GM20431 (cell line): ENCODE measurements around the gene THOC3.
"Not testable (repeated sequence)": the region's sequence is repeated elsewhere in the genome, so short reads cannot be mapped to it uniquely, and the experiment has no call there.

ENCODE experiments used
- in situ Hi-C: fragments of 300-500 bp; cut with MseI, MboI; formaldehyde crosslinking; loops from one replicate; pipeline ENCODE4 v1.15.0; 2020; ENCODE audit warnings: low sequenced_read_pairs; ENCODE audit not compliant: unreplicated experiment

Gene THOC3

GRCh38 chr5:175967471-175968372, at the start of gene THOC3:
Gene THOC3 (minus strand): TSS chr5:175968315. CDS start chr5:175968208, 107 bp downstream.
- in situ Hi-C loops, result not testable (repeated sequence)

DNA sequence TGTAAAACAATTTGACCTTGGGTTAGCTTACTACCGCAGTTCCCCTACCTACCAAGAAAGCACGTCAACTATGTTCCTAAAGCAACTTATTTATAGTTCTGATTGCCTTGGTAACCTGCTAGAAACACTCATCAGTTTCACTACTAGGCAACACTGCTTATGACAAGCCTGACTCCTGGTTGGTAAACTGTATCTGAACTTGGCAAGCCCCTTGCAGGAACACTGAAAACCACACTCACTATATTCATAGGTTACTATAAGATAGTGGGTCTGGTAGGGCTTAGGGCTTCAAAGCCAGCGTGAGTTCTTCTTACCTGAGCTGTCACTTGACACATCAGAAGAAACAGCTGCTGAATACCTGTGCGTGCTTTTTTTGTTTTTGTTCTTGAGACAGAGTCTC, 49.2 kb upstream of the THOC3 start:
- in situ Hi-C loops, result not testable (repeated sequence)

- in situ Hi-C loops, result not testable (repeated sequence)
These were observed 46.2 kb upstream of the THOC3 start for GRCh38 chr5:176014360-176014759.

GRCh38 chr5:176011088-176011487, 43.0 kb upstream of the THOC3 start:
- in situ Hi-C loops, result not testable (repeated sequence)

GRCh38 chr5:176010202-176010601, 42.1 kb upstream of the THOC3 start:
- in situ Hi-C loops, result not testable (repeated sequence)

DNA sequence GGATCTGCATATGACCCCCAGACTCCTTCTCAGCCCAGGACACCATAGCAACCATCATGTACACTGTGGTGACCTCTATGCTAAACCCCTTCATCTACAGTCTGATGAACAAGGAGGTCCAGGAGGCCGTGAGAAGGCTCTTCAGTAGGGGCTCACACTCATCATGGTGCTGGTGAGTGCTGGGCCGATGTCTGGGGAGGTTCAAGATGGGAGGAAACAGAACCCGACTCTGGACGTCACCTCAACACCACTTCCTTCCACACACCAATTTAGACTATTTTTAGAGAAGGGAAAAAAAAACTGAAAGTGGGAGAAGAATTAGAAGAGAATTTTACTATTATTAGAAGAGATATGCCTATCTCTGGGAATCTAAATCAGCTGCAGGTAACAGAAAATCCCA, 39.1 kb upstream of the THOC3 start:
- in situ Hi-C loops, result not testable (repeated sequence)

DNA sequence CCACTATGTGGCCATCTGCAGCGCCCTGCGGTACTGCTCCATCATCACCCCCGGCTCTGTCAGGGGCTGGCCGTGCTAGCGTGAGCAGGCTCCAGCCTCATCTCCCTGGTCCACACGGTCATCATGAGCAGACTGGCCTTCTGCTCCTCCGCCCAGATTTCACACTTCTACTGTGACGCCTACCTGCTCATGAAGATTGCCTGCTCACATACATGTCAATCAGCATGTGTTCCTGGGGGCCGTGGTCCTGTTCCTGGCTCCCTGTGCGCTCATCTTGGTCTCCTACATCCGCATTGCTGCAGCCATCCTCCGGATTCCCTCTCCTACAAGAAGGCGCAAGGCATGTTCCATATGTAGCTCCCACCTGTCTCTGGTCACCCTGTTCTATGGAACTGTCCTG, 38.7 kb upstream of the THOC3 start:
- in situ Hi-C loops, result not testable (repeated sequence)

- in situ Hi-C loops, result not testable (repeated sequence)
These were observed 29.9 kb upstream of the THOC3 start for GRCh38 chr5:175997979-175998378.

- in situ Hi-C loops, result not testable (repeated sequence)
These were observed 29.4 kb upstream of the THOC3 start for GRCh38 chr5:175997495-175997894.

GRCh38 chr5:175996791-175997190, 28.7 kb upstream of the THOC3 start:
- in situ Hi-C loops, result not testable (repeated sequence)

DNA sequence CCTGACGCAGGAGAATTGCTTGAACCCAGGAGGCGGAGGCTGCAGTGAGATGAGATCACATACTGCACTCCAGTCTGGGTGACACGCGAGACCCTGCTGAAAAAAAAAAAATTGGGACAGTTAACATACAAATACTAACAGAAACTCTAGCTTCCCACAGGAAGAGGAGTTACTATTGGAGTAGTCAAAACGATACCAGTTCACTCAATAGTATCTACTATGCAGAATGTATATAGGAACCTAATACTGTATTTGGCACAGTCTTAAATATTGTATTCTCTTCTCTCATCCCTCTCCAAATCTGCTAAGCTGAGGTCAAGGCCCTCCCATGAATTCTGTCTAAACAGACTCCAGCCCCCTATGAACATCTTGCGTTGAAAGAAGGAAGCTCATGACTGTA, 27.4 kb upstream of the THOC3 start:
- in situ Hi-C loops, result not testable (repeated sequence)

DNA sequence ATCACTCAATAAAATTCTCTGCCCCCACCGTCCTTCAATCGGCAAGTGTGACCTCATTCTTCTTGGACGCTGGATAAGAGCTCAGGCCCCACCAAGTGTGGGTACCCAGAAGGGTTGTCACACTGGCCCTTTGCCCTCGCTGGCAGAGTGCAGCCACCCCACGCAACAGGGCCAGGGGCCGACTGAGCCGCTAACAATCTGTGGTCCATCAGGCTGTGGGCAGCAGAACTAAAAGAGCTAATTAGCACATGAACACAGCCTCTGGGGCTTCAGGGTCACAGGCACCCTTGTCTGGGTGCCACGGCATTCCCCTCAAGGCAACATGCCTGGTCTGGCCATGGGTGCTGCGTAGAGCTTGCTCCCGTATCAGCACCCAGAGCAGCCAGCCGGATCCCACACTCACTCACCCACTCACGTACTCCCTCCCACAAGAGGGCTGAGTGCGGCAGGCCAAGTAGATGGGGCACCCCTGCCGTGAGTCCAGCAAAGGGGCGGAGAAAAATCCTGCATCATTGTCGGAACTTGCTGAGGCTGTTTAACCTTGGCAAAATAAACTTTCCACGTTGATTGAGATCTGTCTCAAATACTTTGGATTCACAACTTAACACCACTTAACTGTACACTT, 11.4 kb upstream of the THOC3 start:
- in situ Hi-C loops, result not testable (repeated sequence)

- in situ Hi-C loops, result not testable (repeated sequence)
These were observed 266 bp upstream of the THOC3 start for GRCh38 chr5:175968381-175968780.

DNA sequence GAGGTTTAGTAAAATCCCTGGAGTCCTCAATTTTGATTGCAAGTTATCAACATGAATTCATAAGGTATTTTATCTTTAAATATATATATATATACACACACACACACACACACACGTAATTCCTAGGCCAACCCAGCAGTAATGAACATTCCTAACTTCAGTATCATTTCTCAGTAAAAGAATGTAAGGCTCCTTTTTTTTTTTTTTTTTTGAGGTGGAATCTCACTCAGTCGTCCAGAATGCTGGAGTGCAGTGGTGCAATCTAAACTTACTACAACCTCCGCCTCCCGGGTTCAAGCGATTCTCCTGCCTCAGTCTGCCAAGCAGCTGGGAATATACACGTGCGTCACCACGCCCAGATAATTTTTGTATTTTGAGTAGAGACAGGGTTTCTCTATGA, 5.8 kb downstream of the THOC3 start:
- in situ Hi-C loops, result not testable (repeated sequence)

DNA sequence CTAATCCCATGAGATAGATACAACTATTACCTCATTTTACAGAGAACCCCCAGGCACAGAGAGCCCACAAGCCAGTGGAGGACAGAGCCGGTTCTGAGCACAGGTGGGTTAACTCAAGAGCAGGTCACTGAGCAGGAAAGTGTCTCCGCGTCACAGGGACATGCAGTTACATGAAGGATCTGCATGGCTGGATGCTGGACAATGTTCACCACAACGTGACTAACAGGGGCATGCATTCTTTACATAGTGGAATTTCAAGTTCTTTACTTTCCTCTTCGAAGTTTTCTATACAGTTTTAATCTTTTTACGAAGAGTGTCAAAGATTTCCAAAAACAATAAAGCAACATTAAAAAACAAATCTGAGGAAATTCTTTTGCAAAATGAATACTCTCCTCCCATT, 7.9 kb downstream of the THOC3 start:
- in situ Hi-C loops, result not testable (repeated sequence)

DNA sequence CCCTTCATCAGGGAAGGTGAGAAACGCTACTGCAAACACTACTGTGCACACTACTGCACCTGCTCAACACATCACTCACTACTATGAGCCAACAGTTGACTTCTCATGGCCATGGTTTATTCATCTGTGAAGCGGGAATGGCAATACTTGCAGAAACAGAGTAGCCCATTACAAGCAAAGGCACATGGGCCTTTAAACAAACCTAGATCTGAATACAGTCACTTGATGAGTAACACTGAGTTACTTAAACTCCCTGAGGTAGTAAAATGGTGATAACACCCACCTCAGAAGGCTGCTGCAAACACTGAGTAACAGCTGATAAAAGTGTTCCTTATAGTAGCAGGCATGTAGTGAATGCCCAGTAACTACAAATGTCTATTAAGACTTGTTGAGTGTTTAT, 9.6 kb downstream of the THOC3 start:
- in situ Hi-C loops, result not testable (repeated sequence)

DNA sequence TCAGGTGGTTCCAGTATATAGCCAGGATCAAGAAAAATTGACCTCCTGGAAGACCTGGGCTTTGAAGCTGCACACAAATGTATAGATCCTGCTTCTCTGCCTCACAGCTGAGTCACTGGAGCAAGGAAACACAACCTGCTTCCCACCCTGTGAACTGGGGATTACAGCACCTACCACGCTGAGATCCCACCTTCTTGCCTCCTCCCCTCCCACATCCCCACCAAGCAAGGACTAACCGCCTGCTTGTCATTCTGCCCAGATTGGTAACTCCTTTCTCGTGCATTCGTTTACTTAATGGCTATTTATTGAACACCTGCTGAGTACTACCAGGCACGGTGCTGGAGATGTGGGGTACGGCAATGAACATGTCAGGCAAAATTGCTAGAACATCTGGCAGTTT, 14.0 kb downstream of the THOC3 start:
- in situ Hi-C loops, result not testable (repeated sequence)

DNA sequence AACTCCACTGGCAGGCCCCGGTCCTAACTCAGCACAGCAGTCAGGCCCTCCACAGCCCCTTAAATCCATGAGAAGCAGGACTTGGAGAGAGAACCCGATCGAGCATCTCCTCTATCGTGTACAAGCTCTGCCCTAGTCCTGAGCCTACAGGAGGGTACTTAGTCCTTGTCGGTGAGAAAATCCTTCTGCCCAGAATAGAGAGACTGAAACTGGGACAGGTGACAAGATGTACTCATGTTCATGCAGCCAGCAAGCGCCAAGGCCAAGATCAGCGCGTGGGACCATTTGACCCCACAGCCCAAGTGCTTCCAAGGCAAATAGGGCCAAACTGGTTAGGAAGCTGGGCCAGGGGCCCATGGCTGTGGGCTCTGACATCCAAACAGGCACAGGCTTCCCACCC, 15.3 kb downstream of the THOC3 start:
- in situ Hi-C loops, result not testable (repeated sequence)

DNA sequence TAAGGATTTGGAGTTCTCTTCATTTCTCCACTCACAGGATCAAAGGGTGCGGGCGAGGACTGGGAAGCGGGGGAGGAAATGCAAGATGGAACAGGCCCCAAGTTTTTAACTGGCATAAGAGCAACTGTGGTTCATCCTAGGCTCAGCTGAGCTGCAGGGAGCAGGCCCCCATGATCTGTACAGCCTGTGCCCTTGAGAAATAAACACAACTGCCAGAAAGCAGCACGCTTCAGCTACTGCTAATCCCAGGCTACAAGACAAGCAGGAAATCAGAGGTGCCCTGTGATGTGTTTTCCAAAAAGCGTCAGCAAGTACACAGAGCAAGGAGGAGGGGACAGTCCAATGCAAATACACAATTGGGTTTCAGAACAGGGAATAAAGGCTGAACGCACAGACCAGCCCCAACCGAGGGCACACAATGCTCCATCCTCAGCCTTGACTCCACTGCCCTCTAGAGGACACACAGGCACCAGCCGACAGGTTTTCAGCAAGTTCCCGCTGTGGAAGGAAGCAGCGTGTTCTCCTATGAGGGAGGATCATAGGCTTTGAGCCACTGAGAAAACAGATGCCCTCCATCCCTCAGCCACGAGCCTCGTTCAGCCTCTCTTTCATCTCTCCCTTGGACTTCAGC, 16.7 kb downstream of the THOC3 start:
- in situ Hi-C loops, result not testable (repeated sequence)

GRCh38 chr5:175948329-175949108, 19.6 kb downstream of the THOC3 start:
- in situ Hi-C loops, result not testable (repeated sequence)
